GM11168 (cell line): ENCODE measurements around the gene LIN52.

Source experiments
- in situ Hi-C: fragments of 300-500 bp; cut with MboI; formaldehyde crosslinking; loops from one replicate; pipeline ENCODE4 v1.12.0; 2022; ENCODE audit warnings: low sequenced_read_pairs; ENCODE audit not compliant: unreplicated experiment

LIN52 gene

DNA sequence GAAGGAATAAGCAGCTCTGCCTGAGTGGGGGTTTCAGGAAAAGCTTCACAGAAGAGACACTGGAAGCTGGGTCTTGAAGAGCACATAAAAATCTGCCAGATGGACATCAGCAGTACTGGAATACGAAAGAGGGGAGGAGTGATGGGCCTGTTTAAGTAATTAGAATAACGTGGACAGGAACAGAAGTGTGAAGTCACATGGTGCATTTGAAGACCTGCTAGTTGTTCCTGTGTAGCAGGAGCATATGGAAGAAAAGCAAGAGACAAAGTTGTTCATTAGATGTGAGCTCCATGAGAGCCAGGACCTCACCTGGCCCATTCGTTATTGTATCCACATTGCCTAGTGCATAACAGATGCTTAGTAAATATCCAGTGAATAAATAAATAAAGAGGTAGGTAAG lies 85.2 kb downstream of the LIN52 start:
- in situ Hi-C loops, result no loop called here

DNA sequence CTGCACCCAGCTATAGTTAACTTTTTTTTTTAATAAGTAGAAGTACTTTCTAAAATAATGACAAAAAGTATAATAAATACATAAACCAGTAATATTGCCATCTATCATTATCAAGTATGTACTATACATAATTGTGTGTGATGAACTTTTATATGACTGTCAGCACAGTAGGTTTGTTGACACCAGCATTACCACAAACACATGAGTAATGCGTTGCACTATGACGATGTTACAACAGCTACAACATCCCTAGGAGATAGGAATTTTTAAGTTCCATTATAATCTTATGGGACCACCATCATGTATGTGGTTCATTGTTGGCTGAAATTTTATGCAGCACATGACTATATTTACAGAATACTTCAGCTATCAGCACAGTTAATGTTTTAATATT lies 91.6 kb downstream of the LIN52 start:
- in situ Hi-C loops, result no loop called here

DNA sequence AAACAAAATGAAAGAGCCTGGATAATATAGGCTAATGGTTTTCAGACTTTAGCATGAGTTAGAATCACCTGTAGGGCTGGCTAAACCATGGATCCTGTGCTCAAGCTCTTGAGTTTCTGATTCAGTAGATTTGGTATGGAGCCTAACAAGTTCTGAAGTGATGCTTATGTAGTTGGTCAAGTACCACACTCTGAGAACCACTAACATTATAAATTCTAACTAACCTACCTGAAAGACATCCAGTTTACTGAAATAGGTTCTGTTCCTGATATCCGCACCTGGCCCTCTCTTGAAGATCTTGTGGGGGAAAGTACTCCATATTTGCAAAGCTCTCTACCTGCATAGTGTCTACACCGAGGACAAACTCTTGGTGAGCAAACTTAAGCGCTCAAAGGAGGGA lies 95.1 kb downstream of the LIN52 start:
- in situ Hi-C loops, result no loop called here

DNA sequence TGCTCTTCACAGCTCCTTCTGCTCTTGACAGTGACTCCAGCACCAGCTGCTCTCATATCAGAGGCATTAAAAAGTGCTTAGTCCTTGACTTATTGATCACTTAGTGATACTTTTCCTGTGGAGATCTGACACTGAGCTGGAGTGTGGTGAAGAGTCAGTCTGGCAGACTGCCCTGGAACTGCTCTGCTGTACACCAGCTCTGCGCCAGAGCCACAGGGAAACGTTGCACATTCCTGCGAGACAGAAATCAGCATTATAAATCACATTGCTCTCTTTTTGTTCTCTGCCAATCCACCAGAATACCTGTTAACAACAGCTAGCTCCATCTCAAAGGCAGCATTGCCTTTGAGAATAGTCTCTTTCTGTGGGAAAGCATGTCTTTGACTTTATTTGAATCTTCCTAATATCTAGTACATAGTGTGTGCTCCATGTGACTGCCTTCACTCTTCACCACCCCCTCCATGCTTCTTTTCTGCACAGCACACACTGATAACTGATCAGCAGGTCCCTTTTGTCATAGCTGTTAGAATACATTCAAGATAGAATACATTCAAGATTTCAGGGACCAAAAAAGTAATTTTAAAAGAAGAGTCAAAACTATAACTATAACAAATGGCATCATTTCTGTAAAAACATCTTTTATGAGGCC lies 106.3 kb downstream of the LIN52 start:
- in situ Hi-C loops, result no loop called here

DNA sequence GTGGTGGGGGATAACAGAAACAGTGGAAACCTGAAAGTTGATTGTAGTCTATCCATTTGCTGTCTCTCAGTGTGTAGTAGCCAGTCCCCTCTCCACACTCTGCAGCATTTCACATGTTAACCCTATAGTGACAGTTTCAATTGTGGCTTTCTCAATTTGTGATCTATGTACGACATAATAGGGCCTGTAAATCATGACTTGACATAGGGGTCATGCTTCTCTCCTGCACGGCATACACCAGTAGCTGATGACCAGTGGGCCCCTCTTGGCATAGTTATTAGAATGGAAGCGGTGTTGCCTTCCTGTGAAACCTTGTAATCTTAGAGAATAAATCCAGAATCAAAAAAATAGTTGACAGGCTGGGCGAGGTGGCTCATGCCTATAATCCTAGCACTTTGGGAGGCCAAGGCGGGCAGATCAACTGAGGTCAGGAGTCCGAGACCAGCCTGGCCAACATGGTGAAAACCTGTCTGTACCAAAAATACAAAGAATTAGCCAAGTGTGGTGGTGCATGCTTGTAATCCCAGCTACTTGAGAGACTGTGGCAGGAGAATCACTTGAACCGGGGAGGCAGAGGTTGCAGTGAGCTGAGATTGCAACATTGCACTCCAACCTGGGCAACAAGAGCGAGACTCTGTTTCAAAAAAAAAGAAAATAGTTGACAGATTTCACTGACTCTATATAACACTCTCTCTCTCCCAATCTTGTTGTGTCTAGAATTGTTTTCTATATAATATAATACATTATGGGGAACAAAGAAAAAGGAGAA lies 109.9 kb downstream of the LIN52 start:
- in situ Hi-C loops, result no loop called here

DNA sequence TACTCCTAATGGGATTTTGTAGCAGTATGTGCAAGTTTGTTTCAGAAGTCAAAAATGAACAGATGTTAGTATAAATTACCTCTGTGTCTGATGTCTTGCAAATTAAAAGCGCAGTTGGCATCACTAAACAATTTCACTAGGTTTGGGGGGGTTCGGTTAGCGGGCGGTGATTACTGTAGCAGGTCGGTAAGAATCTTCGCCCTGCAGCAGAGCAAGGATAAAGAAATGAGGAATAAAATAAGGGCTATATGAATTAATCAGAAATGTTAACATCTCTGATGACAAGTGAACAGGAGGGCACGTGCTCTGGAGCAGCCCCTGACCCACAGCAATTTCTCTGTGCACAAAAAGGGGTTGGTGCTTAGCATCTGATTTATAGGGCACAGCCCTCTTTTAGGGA lies 110.9 kb downstream of the LIN52 start:
- in situ Hi-C loops, result no loop called here

DNA sequence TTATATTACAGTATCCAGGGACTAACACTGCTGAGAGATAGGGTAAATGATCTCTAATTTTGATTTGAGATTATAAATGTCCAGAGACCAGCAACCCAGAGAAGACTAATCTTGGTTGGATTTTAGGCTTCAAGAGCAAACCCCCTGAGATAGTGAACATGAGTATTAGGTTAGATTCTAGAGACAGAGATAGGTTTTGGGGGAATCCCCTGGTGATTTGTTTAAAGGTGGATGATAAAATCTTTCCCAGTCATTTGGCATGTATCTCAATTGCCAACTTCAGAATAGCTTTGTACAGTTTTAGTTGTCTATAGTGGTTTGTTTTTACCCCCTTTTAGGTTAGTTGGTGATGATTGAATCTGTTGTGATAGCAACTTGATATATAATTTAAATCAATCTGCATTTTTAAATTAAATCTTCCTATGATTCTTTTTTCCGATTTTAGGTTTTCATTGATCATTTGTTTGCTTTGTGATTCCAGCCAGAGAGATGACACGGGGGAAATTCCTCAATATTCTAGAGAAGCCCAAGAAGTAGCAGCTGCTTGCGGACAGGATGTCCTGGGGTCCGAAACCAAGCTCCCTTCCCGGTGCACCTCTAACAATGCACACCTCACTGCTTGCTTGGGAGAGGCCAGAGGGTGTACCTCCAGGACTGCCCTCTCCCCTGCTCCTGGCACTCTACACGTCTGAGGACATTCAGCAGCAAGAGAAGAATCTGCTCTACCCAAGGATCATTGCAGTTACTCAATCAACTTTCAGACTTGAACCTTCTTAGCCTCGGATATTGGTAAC lies 113.9 kb downstream of the LIN52 start:
- in situ Hi-C loops, result no loop called here

DNA sequence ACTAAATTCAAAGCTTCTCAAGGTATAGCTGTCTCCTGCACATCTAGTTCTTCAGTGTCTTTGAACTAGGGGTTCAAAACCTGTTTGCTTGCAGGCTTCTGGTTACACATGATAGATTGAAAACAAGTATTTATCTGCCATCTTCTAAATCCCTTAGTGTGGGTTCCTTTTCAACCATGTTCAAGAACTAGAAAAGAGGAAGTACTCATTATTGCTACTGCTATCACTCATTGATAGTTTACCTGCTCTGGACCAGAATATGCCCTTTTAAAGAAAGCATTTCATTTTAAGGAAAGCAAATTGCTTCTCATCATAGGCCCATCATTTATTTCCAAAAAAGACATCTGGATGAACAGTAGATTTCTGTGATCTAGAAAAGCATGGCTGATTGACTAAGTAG lies 117.4 kb downstream of the LIN52 start:
- in situ Hi-C loops, result no loop called here

DNA sequence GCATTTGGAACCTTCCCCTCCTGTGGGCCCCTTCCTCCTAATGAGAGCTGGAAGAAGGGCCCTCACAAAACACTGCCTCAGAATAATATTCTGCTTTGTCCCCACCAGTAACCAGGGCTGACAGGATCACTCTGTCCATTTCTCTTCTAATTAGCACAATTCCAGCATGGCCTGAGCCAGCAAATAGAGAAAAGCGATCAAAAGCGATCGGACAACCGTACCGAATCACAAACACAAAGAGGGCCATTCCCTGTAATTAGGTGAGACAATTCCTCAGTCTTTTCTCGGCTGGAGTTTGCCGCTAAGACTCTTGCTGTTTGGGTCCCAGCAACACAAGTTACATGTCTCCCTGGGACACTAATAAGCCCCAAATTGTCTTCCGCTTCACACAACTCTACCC lies 118.9 kb downstream of the LIN52 start:
- in situ Hi-C loops, result no loop called here

DNA sequence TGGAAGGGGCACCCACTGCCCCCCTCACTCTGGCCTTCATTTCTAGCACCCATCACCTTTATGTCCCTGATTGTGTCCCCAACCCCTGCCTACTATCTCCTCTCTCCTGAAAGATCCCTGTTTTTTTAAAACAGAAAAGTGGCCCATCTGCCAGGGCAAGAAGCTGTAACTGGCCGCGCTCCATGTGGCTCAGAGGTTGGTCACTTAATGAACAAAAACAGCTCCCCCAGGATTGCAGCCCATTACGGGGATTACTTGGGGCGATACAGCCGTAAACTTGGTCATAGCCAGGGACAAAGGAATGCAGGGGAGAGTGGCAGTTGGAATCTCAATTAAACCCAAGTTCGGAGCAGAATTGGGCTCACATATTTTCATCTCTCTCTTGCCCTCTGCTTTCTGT lies 119.7 kb downstream of the LIN52 start:
- in situ Hi-C loops, result no loop called here

DNA sequence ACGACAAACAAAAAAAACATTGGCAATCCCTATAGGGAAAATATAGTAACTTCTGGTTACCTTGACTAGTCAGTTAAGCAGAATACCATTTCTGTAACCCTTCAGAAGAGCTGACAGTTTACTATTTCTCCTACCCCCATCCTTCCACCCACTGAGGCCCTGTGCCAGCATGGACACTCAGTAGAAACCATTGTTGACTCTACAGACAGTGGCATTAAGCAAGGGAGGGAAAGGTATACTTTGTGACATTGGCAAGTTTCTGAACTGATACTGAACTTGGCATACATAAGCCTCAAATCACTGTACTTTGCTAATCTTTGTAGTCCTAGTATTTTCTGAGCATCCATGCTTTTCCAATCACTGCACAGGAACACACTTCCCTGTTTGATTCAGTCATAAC lies 121.1 kb downstream of the LIN52 start:
- in situ Hi-C loops, result no loop called here

DNA sequence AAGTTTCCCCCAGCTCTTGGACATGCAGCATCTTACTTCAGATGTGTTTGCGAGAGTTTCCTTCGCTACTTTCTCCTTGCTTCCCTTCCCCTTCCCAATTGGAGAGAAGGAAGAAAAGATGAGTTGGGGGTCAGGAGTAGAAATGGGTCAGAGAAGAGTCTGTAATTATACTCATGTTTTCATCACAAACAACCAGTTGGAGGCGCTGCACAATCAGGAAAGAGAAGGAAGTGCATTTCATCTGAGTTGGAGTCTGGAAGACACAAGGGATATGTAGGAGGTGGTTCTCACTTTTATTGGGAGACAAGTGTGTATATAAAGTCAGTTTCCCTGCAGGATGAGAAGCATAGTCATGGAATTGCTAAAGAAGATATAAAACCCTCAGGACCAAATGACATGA lies 123.2 kb downstream of the LIN52 start:
- in situ Hi-C loops, result no loop called here

DNA sequence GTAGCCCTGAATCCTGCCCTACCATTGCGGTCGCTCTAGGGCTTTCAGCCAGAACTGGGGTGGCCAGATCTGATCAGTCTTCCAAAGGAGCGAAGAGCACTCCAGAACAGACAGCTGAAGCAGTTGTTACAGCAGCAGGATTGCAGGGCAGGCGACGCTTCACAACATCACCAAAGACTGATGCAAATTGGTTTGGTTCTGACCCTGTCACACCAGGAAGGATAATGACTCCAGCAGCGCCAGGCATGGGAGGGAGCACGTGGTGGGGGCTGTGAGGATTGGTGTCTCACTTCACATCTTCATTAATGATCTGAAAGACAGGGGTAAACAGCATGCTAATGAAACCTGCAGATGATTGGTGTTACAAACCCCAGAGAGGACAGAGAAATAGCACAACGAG lies 123.9 kb downstream of the LIN52 start:
- in situ Hi-C loops, result no loop called here

DNA sequence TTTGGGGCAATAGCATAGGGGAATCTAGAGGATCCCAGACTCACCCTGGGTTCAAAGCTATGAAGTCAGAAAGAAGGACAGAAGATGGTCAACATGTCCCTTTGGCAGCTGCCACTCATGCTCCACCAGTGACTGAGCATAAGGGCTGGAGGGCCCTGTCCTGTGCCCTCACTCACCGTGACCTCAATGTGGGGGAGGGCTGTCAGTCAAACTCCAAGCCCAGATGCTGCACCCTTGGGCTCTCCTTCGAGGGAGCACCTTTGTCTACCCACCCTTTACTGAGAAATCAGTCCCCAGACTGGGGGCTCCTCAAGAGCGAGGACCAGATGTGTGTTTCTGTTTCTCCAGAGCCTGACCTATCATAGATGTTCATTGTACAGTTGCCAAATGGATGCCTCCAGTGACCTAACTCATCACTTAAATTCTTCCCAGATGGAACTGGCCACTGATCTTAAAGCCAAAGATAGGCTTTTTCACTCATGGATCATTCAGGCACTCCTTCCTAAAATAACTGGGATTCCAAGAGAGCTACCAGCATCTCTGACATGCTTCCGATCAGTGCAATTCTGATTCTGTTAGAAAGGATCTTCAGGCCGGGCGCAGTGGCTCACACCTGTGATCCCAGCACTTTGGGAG lies 127.3 kb downstream of the LIN52 start:
- in situ Hi-C loops, result no loop called here

DNA sequence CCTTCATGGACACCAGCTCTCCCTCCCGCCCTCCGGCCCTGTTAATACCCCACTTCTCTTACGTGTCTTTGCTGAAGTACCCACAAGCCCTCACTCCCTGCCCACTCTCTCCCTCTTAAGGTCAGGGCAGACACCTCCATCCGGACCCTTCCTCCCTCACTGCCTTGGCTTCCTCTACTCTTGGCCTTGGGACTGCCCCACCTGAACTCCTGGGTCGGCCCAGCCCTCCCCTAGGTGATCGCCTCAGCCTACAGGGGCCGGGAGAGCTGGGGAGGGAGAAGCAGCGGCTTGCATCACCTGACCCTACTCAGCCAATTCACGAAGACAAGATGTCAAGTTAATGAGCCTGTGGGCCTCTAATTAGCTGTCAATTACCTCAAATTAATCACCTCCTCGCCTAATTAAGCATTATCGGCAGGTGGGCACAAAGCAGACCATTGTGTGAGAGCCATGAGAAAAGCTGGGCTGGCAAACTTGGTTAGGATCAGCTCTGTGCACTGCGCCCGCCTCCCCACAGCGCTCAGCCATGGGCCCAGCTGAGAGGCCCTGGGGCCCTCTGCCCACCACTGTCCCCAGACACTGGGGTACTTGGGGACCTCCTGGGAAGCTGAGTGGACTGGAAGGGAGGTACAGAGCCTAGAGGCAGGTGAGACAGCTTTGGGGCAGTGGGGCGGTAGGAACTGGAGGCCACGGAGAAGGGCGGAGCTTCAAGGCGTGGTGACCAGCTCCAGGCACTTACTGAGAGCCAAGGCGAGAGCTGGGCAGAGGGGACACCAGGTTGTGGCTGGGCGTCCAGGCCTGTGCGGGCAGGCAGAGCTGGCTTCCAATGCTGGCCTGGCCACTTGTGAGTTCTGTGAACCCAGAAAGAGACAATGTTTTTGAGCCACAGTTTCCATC lies 129.4 kb downstream of the LIN52 start:
- in situ Hi-C loops, result no loop called here

DNA sequence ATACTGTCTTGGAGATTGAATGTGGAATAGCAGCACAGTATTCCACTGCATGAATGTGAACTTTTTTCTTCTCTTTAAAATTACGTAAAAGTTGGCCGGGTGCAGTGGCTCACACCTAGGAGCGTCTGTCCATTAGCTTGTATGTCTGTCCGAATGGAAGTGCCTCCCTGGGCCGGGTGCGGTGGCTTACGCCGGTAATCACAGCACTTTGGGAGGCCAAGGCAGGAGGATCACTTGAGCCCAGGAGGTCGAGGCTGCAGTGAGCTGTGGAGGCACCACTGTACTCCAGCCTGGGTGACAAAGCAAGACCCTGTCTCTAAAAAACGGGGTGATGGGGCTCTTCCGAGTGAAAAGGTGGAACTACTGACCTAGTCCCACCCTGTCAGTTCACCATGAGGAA lies 131.9 kb downstream of the LIN52 start:
- in situ Hi-C loops, result no loop called here

DNA sequence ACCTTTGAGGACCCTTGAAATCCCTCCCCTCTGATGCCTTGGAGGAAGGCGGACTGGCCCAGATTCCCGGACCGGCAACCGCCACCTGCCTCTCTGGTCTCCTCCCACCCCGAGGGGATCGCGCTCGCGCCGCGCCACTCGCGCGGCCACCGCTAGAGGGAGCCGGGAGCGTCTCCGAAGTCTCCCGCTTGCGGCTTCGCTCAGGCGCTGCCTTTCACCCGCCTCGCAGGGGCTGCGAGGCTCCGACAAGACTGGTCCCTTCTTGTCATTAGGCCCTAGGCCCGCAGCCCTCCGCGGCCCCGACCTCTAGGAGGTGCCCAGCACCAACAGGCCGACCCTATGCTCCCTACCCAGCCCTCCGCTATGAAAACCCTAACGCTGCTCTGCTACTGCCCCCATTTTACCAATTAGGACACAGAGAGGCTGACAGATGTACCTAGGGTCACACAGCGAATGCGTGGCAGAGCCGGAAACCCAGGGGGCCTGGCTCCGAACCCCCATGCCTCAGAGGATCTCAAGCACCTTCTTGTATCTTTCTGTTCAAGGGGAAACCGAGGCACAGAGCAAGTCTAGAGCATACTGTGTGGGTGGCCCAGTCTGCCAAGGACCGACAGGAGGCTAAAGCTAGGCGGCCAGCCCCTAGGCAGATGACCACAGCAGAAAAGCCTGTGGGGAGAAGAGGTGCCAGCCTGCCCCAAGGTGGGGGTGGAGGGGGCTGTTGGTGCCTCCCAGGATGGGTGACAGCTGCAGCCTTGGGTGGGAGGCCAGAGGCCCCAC lies 133.1 kb downstream of the LIN52 start:
- in situ Hi-C loops, result no loop called here

DNA sequence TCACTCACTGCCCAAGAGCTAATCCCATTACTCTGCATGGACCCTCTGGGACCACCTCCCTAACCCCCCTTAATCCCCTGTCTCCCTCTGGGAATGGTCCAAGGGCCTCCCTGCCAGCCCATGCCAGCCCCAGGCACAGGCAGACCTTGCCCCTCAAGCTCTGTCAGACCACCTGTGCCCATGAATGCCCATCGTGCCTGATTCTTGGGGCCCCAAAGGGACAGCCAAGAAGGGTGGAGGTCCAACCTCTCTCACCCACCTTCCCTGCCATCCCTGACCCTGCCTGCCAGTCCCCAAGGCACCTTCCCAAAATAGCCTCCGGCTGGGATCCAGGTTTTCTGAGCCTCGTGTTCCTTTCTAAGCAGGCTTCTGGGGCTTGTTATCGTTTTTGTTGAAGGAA lies 133.7 kb downstream of the LIN52 start:
- in situ Hi-C loops, result no loop called here
